HEK293 (cell line): Measurements from ENCODE around the gene SNCB.

ENCODE experiments used
- CTCF ChIA-PET: fragments of 350-600 bp; formaldehyde crosslinking; extraction: SDS; loops from one replicate; lab custom pipeline; 2021; ENCODE audit warnings: antibody characterized with exemption; lab: Yijun Ruan, JAX
- POLR2A ChIA-PET: fragments of 300-600 bp; formaldehyde crosslinking; extraction: SDS; loops from one replicate; lab custom pipeline; 2020; ENCODE audit warnings: antibody characterized with exemption, inconsistent platforms; lab: Yijun Ruan, JAX
- H3K27ac ChIP-seq: fragments of 200-500 bp; sonication (Bioruptor generic); 2 replicates; pipeline ENCODE4 v1.5.1; 2014; ENCODE audit warnings: low read depth, low read length, control low read depth, inconsistent platforms; ENCODE audit errors: extremely low read depth
- H3K36me3 ChIP-seq, 2 experiments: fragments of 200-500 bp in 1 of 2; sonication (Bioruptor generic) in 1 of 2; 1 replicate in 1 of 2; 2 replicates in 1 of 2; pipeline ENCODE4 v1.5.1; 2014 to 2017; ENCODE audit warnings: inconsistent platforms in 2 of 2, low read length in 2 of 2; ENCODE audit not compliant: control insufficient read depth in 2 of 2, insufficient read depth in 1 of 2
- H3K4me1 ChIP-seq: fragments of 200-500 bp; sonication (Bioruptor generic); 2 replicates; pipeline ENCODE4 v1.5.1; 2014; ENCODE audit warnings: mild to moderate bottlenecking, low read length, inconsistent platforms; ENCODE audit not compliant: control insufficient read depth, insufficient read depth
- H3K4me3 ChIP-seq: 2 replicates; pipeline ENCODE4 v1.5.1; 2011; ENCODE audit warnings: low read depth, mild to moderate bottlenecking, control low read depth, low read length, moderate library complexity
- H3K9me3 ChIP-seq: fragments of 200-500 bp; sonication (Bioruptor generic); 2 replicates; pipeline ENCODE4 v1.5.1; 2014; ENCODE audit warnings: low read depth, low read length, inconsistent platforms; ENCODE audit not compliant: control insufficient read depth, insufficient read depth
- PRDM1 ChIP-seq: fragments of 450-650 bp; formaldehyde crosslinking; IDR thresholded peaks from 2 replicates; pipeline ENCODE4; 2016; ENCODE audit warnings: missing biosample characterization, missing genetic modification characterization
- ZFHX2 ChIP-seq: fragments of 450-650 bp; formaldehyde crosslinking; conservative IDR thresholded peaks from 2 replicates; pipeline ENCODE4 v1.5.1; 2016; ENCODE audit warnings: missing biosample characterization, missing genetic modification characterization
- ZFP41 ChIP-seq: fragments of 450-650 bp; formaldehyde crosslinking; IDR thresholded peaks from 2 replicates; pipeline ENCODE4 v1.5.1; 2016; ENCODE audit warnings: missing biosample characterization, missing genetic modification characterization, borderline replicate concordance
- ZNF184 ChIP-seq: fragments of 450-650 bp; IDR thresholded peaks from 2 replicates; pipeline ENCODE4 v1.5.1; 2018; ENCODE audit warnings: missing biosample characterization, mild to moderate bottlenecking, missing genetic modification characterization
- ZNF341 ChIP-seq: fragments of 450-650 bp; formaldehyde crosslinking; IDR thresholded peaks from 2 replicates; pipeline ENCODE4; 2016; ENCODE audit warnings: low read depth, missing biosample characterization, missing genetic modification characterization
- ZNF426 ChIP-seq: fragments of 450-650 bp; formaldehyde crosslinking; IDR thresholded peaks from 2 replicates; pipeline ENCODE4 v1.5.1; 2017; ENCODE audit warnings: missing biosample characterization, missing genetic modification characterization, mild to moderate bottlenecking, inconsistent platforms, moderate library complexity
- ZNF626 ChIP-seq: fragments of 450-650 bp; sonication (Bioruptor Pico); formaldehyde crosslinking; IDR thresholded peaks from 2 replicates; pipeline ENCODE4 v1.5.1; 2018; ENCODE audit warnings: missing biosample characterization, missing genetic modification characterization, inconsistent platforms
- TF ChIP-seq, protein P1 (sequence below): fragments of 450-650 bp; formaldehyde crosslinking; IDR thresholded peaks from 2 replicates; pipeline ENCODE4 v1.5.1; 2016; ENCODE audit warnings: missing biosample characterization, missing genetic modification characterization
- TF ChIP-seq, protein P2 (sequence below): fragments of 450-650 bp; formaldehyde crosslinking; IDR thresholded peaks from 2 replicates; pipeline ENCODE4 v1.5.0; 2017; ENCODE audit warnings: missing biosample characterization, missing genetic modification characterization, borderline replicate concordance
- TF ChIP-seq, protein P3 (sequence below): fragments of 450-650 bp; formaldehyde crosslinking; IDR thresholded peaks from 2 replicates; pipeline ENCODE4 v1.5.1; 2016; ENCODE audit warnings: missing biosample characterization, missing genetic modification characterization
- TF ChIP-seq, protein P4 (sequence below): fragments of 450-650 bp; formaldehyde crosslinking; IDR thresholded peaks from 2 replicates; pipeline ENCODE4 v1.5.1; 2017; ENCODE audit warnings: missing biosample characterization, missing genetic modification characterization
- TF ChIP-seq, protein P5 (sequence below): fragments of 450-650 bp; formaldehyde crosslinking; conservative IDR thresholded peaks from 2 replicates; pipeline ENCODE4 v1.5.1; 2016; ENCODE audit warnings: low read depth, missing biosample characterization, missing genetic modification characterization
- TF ChIP-seq, protein P6 (sequence below): fragments of 450-650 bp; formaldehyde crosslinking; IDR thresholded peaks from 2 replicates; pipeline ENCODE4 v1.5.1; 2017; ENCODE audit warnings: missing biosample characterization, missing genetic modification characterization

The SNCB gene

DNA sequence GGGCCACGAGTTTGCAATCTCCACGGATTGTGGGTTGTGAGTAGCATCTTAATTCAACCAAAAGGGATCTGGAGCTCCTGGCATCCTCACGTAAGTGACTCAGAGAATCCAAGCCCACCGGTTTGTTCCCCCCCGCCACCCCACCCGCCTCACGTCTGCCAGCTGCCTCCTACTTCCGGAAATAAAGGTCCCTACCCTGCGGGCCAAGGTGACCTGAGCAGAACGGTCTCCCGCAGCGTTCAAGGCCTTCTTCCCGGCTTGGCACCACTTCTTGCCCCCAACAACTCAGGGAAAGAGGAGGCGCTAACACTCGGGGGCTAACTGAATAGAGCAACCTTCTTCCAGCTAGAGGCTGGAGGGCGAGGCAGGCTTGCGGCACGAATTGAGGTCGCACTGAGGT, 11.6 kb downstream of the SNCB start (continued):
- TF ChIP-seq, protein P1, sequence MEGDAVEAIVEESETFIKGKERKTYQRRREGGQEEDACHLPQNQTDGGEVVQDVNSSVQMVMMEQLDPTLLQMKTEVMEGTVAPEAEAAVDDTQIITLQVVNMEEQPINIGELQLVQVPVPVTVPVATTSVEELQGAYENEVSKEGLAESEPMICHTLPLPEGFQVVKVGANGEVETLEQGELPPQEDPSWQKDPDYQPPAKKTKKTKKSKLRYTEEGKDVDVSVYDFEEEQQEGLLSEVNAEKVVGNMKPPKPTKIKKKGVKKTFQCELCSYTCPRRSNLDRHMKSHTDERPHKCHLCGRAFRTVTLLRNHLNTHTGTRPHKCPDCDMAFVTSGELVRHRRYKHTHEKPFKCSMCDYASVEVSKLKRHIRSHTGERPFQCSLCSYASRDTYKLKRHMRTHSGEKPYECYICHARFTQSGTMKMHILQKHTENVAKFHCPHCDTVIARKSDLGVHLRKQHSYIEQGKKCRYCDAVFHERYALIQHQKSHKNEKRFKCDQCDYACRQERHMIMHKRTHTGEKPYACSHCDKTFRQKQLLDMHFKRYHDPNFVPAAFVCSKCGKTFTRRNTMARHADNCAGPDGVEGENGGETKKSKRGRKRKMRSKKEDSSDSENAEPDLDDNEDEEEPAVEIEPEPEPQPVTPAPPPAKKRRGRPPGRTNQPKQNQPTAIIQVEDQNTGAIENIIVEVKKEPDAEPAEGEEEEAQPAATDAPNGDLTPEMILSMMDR, result no peak
- TF ChIP-seq ZFP41 (tag by site-specific recombination) (no peak), ZNF626 (no peak), ZNF341 (no peak), ZNF426 (no peak)
- TF ChIP-seq, protein P2, sequence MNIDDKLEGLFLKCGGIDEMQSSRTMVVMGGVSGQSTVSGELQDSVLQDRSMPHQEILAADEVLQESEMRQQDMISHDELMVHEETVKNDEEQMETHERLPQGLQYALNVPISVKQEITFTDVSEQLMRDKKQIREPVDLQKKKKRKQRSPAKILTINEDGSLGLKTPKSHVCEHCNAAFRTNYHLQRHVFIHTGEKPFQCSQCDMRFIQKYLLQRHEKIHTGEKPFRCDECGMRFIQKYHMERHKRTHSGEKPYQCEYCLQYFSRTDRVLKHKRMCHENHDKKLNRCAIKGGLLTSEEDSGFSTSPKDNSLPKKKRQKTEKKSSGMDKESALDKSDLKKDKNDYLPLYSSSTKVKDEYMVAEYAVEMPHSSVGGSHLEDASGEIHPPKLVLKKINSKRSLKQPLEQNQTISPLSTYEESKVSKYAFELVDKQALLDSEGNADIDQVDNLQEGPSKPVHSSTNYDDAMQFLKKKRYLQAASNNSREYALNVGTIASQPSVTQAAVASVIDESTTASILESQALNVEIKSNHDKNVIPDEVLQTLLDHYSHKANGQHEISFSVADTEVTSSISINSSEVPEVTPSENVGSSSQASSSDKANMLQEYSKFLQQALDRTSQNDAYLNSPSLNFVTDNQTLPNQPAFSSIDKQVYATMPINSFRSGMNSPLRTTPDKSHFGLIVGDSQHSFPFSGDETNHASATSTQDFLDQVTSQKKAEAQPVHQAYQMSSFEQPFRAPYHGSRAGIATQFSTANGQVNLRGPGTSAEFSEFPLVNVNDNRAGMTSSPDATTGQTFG, result no peak
- TF ChIP-seq, protein P3, sequence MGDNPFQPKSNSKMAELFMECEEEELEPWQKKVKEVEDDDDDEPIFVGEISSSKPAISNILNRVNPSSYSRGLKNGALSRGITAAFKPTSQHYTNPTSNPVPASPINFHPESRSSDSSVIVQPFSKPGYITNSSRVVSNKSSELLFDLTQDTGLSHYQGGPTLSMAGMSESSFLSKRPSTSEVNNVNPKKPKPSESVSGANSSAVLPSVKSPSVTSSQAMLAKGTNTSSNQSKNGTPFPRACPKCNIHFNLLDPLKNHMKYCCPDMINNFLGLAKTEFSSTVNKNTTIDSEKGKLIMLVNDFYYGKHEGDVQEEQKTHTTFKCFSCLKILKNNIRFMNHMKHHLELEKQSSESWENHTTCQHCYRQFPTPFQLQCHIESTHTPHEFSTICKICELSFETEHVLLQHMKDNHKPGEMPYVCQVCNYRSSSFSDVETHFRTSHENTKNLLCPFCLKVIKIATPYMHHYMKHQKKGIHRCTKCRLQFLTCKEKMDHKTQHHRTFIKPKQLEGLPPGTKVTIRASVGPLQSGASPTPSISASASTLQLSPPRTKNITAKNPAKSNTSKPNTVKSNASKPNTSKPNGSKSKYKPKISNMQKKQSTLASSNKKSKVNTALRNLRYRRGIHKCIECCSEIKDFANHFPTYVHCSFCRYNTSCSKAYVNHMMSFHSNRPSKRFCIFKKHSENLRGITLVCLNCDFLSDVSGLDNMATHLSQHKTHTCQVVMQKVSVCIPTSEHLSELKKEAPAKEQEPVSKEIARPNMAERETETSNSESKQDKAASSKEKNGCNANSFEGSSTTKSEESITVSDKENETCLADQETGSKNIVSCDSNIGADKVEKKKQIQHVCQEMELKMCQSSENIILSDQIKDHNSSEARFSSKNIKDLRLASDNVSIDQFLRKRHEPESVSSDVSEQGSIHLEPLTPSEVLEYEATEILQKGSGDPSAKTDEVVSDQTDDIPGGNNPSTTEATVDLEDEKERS (tag by site-specific recombination), result no peak
- TF ChIP-seq, protein P4, sequence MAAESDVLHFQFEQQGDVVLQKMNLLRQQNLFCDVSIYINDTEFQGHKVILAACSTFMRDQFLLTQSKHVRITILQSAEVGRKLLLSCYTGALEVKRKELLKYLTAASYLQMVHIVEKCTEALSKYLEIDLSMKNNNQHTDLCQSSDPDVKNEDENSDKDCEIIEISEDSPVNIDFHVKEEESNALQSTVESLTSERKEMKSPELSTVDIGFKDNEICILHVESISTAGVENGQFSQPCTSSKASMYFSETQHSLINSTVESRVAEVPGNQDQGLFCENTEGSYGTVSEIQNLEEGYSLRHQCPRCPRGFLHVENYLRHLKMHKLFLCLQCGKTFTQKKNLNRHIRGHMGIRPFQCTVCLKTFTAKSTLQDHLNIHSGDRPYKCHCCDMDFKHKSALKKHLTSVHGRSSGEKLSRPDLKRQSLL (tag by site-specific recombination), result no peak

DNA sequence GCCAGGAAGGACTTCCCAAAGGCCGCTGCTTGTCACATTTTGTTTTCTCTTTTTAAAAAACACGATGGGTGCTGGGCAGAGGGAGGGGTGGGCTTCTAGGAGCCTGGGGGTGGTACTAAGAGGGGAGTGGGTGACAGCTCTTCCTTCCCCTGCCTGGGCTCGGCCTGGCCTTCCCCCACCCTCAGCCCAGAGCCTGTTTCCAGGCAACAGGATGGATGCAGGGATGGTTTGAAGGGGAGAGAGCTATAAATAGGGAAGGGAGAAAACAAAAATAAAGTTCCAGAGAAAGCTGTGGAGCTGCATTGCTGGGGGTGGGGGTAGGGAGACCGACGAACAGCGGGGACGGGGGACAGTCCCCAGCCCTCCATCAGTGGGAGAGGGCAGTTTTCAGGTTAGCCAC, 13.8 kb downstream of the SNCB start:
- Histone ChIP-seq H3K4me3 (no peak overlapping the region), H3K36me3 (no peaks in the 10 kb centered on the region), H3K27ac (no peak overlapping the region), H3K9me3 (no peaks in the 10 kb centered on the region), H3K4me1 (peaks cover 6% of the 10 kb centered on the region; the same call in 1 of the 2 replicates)
- ChIA-PET CTCF (interaction anchor here (0.7 kb wide), 1 partner anchor 52 kb away, joined by 4 read pairs; no protein-coding TSS in a partner anchor), POLR2A (interaction anchor here (0.6 kb wide), 1 partner anchor 22 kb away, joined by 4 read pairs; no protein-coding TSS in a partner anchor)
- TF ChIP-seq ZNF184 (tag by site-specific recombination) (no peak), PRDM1 (peak; percentile 47; the same call in 1 of the 2 replicates)

DNA sequence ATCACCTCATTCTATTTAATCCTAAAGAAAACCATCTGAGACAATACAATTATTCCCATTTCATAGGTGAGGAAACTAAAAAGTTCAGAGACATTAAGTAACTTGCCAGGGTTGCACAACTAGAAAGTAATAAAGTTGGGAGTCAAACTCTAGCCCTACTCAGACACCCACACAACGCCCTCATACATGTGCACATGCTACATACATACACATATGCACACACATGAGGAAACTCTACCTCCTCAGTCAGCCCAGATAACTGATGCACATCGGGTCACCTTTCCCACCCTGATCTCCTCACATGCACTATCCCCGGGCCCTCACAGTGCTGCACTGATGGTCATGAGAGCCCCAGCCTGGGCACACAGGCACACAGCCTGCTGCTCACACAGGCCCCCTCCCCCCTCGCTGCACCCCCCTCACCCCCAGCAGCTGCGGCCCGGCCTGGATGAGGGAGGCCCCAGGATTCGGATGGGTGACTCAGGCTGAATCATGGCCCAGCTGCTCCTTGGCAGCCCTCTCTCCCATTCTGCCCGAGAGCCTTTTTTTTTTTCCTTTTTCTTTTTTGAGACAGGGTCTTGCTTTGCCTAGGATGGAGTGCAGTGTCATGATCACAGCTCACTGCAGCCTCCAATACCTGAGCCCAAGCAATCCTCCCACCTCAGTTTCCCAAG, 15.4 kb downstream of the SNCB start:
- Histone ChIP-seq H3K4me1 (peaks cover 6% of the 10 kb centered on the region; the same call in 1 of the 2 replicates), H3K4me3 (no peak overlapping the region), H3K27ac (no peak overlapping the region), H3K36me3 (no peaks in the 10 kb centered on the region), H3K9me3 (no peaks in the 10 kb centered on the region)
- CTCF ChIA-PET, result interaction anchor here (0.6 kb wide), 1 partner anchor 184 kb away, joined by 4 read pairs; no protein-coding TSS in a partner anchor
- peak; percentile 62 for TF ChIP-seq ZFHX2
- TF ChIP-seq, protein P5, sequence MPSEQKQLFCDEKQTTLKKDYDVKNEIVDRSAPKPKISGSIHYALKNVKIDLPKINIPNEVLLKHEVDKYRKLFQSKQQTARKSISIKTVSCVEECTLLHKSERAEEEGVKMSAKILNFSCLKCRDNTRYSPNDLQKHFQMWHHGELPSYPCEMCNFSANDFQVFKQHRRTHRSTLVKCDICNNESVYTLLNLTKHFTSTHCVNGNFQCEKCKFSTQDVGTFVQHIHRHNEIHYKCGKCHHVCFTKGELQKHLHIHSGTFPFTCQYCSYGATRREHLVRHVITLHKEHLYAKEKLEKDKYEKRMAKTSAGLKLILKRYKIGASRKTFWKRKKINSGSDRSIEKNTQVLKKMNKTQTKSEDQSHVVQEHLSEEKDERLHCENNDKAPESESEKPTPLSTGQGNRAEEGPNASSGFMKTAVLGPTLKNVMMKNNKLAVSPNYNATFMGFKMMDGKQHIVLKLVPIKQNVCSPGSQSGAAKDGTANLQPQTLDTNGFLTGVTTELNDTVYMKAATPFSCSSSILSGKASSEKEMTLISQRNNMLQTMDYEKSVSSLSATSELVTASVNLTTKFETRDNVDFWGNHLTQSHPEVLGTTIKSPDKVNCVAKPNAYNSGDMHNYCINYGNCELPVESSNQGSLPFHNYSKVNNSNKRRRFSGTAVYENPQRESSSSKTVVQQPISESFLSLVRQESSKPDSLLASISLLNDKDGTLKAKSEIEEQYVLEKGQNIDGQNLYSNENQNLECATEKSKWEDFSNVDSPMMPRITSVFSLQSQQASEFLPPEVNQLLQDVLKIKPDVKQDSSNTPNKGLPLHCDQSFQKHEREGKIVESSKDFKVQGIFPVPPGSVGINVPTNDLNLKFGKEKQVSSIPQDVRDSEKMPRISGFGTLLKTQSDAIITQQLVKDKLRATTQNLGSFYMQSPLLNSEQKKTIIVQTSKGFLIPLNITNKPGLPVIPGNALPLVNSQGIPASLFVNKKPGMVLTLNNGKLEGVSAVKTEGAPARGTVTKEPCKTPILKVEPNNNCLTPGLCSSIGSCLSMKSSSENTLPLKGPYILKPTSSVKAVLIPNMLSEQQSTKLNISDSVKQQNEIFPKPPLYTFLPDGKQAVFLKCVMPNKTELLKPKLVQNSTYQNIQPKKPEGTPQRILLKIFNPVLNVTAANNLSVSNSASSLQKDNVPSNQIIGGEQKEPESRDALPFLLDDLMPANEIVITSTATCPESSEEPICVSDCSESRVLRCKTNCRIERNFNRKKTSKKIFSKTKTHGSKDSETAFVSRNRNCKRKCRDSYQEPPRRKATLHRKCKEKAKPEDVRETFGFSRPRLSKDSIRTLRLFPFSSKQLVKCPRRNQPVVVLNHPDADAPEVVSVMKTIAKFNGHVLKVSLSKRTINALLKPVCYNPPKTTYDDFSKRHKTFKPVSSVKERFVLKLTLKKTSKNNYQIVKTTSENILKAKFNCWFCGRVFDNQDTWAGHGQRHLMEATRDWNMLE (tag by site-specific recombination), result no peak
- TF ChIP-seq, protein P6, sequence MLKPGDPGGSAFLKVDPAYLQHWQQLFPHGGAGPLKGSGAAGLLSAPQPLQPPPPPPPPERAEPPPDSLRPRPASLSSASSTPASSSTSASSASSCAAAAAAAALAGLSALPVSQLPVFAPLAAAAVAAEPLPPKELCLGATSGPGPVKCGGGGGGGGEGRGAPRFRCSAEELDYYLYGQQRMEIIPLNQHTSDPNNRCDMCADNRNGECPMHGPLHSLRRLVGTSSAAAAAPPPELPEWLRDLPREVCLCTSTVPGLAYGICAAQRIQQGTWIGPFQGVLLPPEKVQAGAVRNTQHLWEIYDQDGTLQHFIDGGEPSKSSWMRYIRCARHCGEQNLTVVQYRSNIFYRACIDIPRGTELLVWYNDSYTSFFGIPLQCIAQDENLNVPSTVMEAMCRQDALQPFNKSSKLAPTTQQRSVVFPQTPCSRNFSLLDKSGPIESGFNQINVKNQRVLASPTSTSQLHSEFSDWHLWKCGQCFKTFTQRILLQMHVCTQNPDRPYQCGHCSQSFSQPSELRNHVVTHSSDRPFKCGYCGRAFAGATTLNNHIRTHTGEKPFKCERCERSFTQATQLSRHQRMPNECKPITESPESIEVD, result no peak
- POLR2A ChIA-PET, result no interaction called here
